ENCODE data around the gene MOV10.

MOV10 gene

GRCh38 chr1:112687361-112687760, 12.9 kb downstream of the MOV10 start:
- Histone ChIP-seq H3K27me3 (ENCODE audit: control insufficient read depth, insufficient read depth, low read length, poor library complexity, severe bottlenecking) (no peaks in the 10 kb centered on the region), H3K36me3 (ENCODE audit: control insufficient read depth, insufficient read depth, low read length) (peaks cover 8% of the 10 kb centered on the region), H3K4me3 (ENCODE audit: insufficient read depth, low read depth, low read length) (no peak overlapping the region), H3K9me3 (ENCODE audit: control insufficient read depth, low read length) (no peaks in the 10 kb centered on the region), H3K4me1 (ENCODE audit: control insufficient read depth, insufficient read depth, low read length) (no peaks in the 10 kb centered on the region), H3K27ac (ENCODE audit: insufficient read depth, low read depth, low read length, poor library complexity, severe bottlenecking) (no peak overlapping the region)
- 94 to 95% methylated on average over 4 of the region's 4 CpGs for WGBS, 2 experiments

- WGBS, 2 experiments, result 94 to 96% methylated on average over 13 of the region's 13 CpGs
- no peaks in the 10 kb centered on the region for H3K9me3 ChIP-seq (ENCODE audit: control insufficient read depth, low read length)
- H3K4me1 ChIP-seq (ENCODE audit: control insufficient read depth, insufficient read depth, low read length), result no peaks in the 10 kb centered on the region
- peaks cover 14% of the 10 kb centered on the region for H3K36me3 ChIP-seq (ENCODE audit: control insufficient read depth, insufficient read depth, low read length)
- no peak overlapping the region for H3K4me3 ChIP-seq (ENCODE audit: insufficient read depth, low read depth, low read length)
- H3K27me3 ChIP-seq (ENCODE audit: control insufficient read depth, insufficient read depth, low read length, poor library complexity, severe bottlenecking), result no peaks in the 10 kb centered on the region
- H3K27ac ChIP-seq (ENCODE audit: insufficient read depth, low read depth, low read length, poor library complexity, severe bottlenecking), result no peak overlapping the region
These were observed 13.5 kb downstream of the MOV10 start for GRCh38 chr1:112687785-112688496.

GRCh38 chr1:112688781-112689193, 14.3 kb downstream of the MOV10 start:
- Histone ChIP-seq H3K4me1 (ENCODE audit: control insufficient read depth, insufficient read depth, low read length) (no peaks in the 10 kb centered on the region), H3K9me3 (ENCODE audit: control insufficient read depth, low read length) (no peaks in the 10 kb centered on the region), H3K4me3 (ENCODE audit: insufficient read depth, low read depth, low read length) (no peak overlapping the region), H3K36me3 (ENCODE audit: control insufficient read depth, insufficient read depth, low read length) (peaks cover 14% of the 10 kb centered on the region), H3K27me3 (ENCODE audit: control insufficient read depth, insufficient read depth, low read length, poor library complexity, severe bottlenecking) (no peaks in the 10 kb centered on the region), H3K27ac (ENCODE audit: insufficient read depth, low read depth, low read length, poor library complexity, severe bottlenecking) (no peak overlapping the region)
- WGBS, 2 experiments, result 84 to 87% methylated on average over 13 of the region's 13 CpGs

GRCh38 chr1:112689196-112689841, 14.9 kb downstream of the MOV10 start:
- 96 to 98% methylated on average over 8 to 9 of the region's 9 CpGs for WGBS, 2 experiments
- Histone ChIP-seq H3K4me3 (ENCODE audit: insufficient read depth, low read depth, low read length) (no peak overlapping the region), H3K36me3 (ENCODE audit: control insufficient read depth, insufficient read depth, low read length) (peaks cover 15% of the 10 kb centered on the region), H3K9me3 (ENCODE audit: control insufficient read depth, low read length) (no peaks in the 10 kb centered on the region), H3K27me3 (ENCODE audit: control insufficient read depth, insufficient read depth, low read length, poor library complexity, severe bottlenecking) (no peaks in the 10 kb centered on the region), H3K27ac (ENCODE audit: insufficient read depth, low read depth, low read length, poor library complexity, severe bottlenecking) (no peak overlapping the region), H3K4me1 (ENCODE audit: control insufficient read depth, insufficient read depth, low read length) (no peaks in the 10 kb centered on the region)

- Histone ChIP-seq H3K36me3 (ENCODE audit: control insufficient read depth, insufficient read depth, low read length) (peaks cover 21% of the 10 kb centered on the region), H3K9me3 (ENCODE audit: control insufficient read depth, low read length) (no peaks in the 10 kb centered on the region), H3K27ac (ENCODE audit: insufficient read depth, low read depth, low read length, poor library complexity, severe bottlenecking) (no peak overlapping the region), H3K27me3 (ENCODE audit: control insufficient read depth, insufficient read depth, low read length, poor library complexity, severe bottlenecking) (no peaks in the 10 kb centered on the region), H3K4me1 (ENCODE audit: control insufficient read depth, insufficient read depth, low read length) (no peaks in the 10 kb centered on the region), H3K4me3 (ENCODE audit: insufficient read depth, low read depth, low read length) (no peak overlapping the region)
- WGBS, 2 experiments, result 85 to 88% methylated on average over 11 of the region's 11 CpGs
These were observed 15.4 kb downstream of the MOV10 start for GRCh38 chr1:112689842-112690237.

GRCh38 chr1:112692681-112693080, 18.2 kb downstream of the MOV10 start:
- WGBS, 2 experiments, result 94 to 95% methylated on average over 5 of the region's 5 CpGs
- H3K27ac ChIP-seq (ENCODE audit: insufficient read depth, low read depth, low read length, poor library complexity, severe bottlenecking), result no peak overlapping the region
- no peaks in the 10 kb centered on the region for H3K9me3 ChIP-seq (ENCODE audit: control insufficient read depth, low read length)
- no peak overlapping the region for H3K4me3 ChIP-seq (ENCODE audit: insufficient read depth, low read depth, low read length)
- H3K36me3 ChIP-seq (ENCODE audit: control insufficient read depth, insufficient read depth, low read length), result peaks cover 35% of the 10 kb centered on the region
- H3K4me1 ChIP-seq (ENCODE audit: control insufficient read depth, insufficient read depth, low read length), result no peaks in the 10 kb centered on the region
- H3K27me3 ChIP-seq (ENCODE audit: control insufficient read depth, insufficient read depth, low read length, poor library complexity, severe bottlenecking), result no peaks in the 10 kb centered on the region

- Histone ChIP-seq H3K27me3 (ENCODE audit: control insufficient read depth, insufficient read depth, low read length, poor library complexity, severe bottlenecking) (no peaks in the 10 kb centered on the region), H3K27ac (ENCODE audit: insufficient read depth, low read depth, low read length, poor library complexity, severe bottlenecking) (no peak overlapping the region), H3K36me3 (ENCODE audit: control insufficient read depth, insufficient read depth, low read length) (peaks cover 35% of the 10 kb centered on the region), H3K4me3 (ENCODE audit: insufficient read depth, low read depth, low read length) (no peak overlapping the region), H3K9me3 (ENCODE audit: control insufficient read depth, low read length) (no peaks in the 10 kb centered on the region), H3K4me1 (ENCODE audit: control insufficient read depth, insufficient read depth, low read length) (no peaks in the 10 kb centered on the region)
- 86 to 87% methylated on average over 6 of the region's 6 CpGs for WGBS, 2 experiments
These were observed 19.4 kb downstream of the MOV10 start for GRCh38 chr1:112693821-112694220.

- no peaks in the 10 kb centered on the region for H3K9me3 ChIP-seq (ENCODE audit: control insufficient read depth, low read length)
- no peak overlapping the region for H3K4me3 ChIP-seq (ENCODE audit: insufficient read depth, low read depth, low read length)
- no peak overlapping the region for H3K27ac ChIP-seq (ENCODE audit: insufficient read depth, low read depth, low read length, poor library complexity, severe bottlenecking)
- no peaks in the 10 kb centered on the region for H3K27me3 ChIP-seq (ENCODE audit: control insufficient read depth, insufficient read depth, low read length, poor library complexity, severe bottlenecking)
- peaks cover 35% of the 10 kb centered on the region for H3K36me3 ChIP-seq (ENCODE audit: control insufficient read depth, insufficient read depth, low read length)
- no peaks in the 10 kb centered on the region for H3K4me1 ChIP-seq (ENCODE audit: control insufficient read depth, insufficient read depth, low read length)
- WGBS, 2 experiments, result 95 to 96% methylated on average over 15 of the region's 15 CpGs
These were observed 20.0 kb downstream of the MOV10 start for GRCh38 chr1:112694363-112694929.

GRCh38 chr1:112695276-112695675, 20.8 kb downstream of the MOV10 start:
- H3K4me3 ChIP-seq (ENCODE audit: insufficient read depth, low read depth, low read length), result no peak overlapping the region
- 95 to 98% methylated on average over 9 of the region's 9 CpGs for WGBS, 2 experiments
- no peaks in the 10 kb centered on the region for H3K27me3 ChIP-seq (ENCODE audit: control insufficient read depth, insufficient read depth, low read length, poor library complexity, severe bottlenecking)
- H3K4me1 ChIP-seq (ENCODE audit: control insufficient read depth, insufficient read depth, low read length), result no peaks in the 10 kb centered on the region
- H3K36me3 ChIP-seq (ENCODE audit: control insufficient read depth, insufficient read depth, low read length), result peaks cover 39% of the 10 kb centered on the region
- no peak overlapping the region for H3K27ac ChIP-seq (ENCODE audit: insufficient read depth, low read depth, low read length, poor library complexity, severe bottlenecking)
- no peaks in the 10 kb centered on the region for H3K9me3 ChIP-seq (ENCODE audit: control insufficient read depth, low read length)

GRCh38 chr1:112696578-112697314, 22.3 kb downstream of the MOV10 start:
- peaks cover 10% of the 10 kb centered on the region for H3K4me1 ChIP-seq (ENCODE audit: control insufficient read depth, insufficient read depth, low read length)
- peaks cover 41% of the 10 kb centered on the region for H3K36me3 ChIP-seq (ENCODE audit: control insufficient read depth, insufficient read depth, low read length)
- no peaks in the 10 kb centered on the region for H3K27me3 ChIP-seq (ENCODE audit: control insufficient read depth, insufficient read depth, low read length, poor library complexity, severe bottlenecking)
- H3K9me3 ChIP-seq (ENCODE audit: control insufficient read depth, low read length), result no peaks in the 10 kb centered on the region
- H3K27ac ChIP-seq (ENCODE audit: insufficient read depth, low read depth, low read length, poor library complexity, severe bottlenecking), result no peak overlapping the region
- H3K4me3 ChIP-seq (ENCODE audit: insufficient read depth, low read depth, low read length), result no peak overlapping the region
- 94% methylated on average over 7 of the region's 7 CpGs for WGBS, 2 experiments

Measured in ectodermal cell (in vitro differentiated cells).